Body of pancreas (tissue), 4 donors: ENCODE data around the gene OR10D3. TPM values are rescaled to one million over a fixed set of nuclear protein-coding genes. Genes with fewer than 3 reads are reported as not detected.
"Not testable (repeated sequence)": the region's sequence is repeated elsewhere in the genome, so short reads cannot be mapped to it uniquely, and the experiment has no call there.

Experiments used
- ATAC-seq: fragments of 150-250 bp; one replicate; pipeline ENCODE4 v1.9.1; 2016
- DNase-seq, 4 donors: peaks; one replicate each; pipeline ENCODE4 v3.0.0-alpha.2; 2019
- H3K27ac ChIP-seq, 4 donors: fragments of 200-600 bp; sonication (generic); 1 replicate in 3 of 4; 2 replicates in 1 of 4; pipeline versions ENCODE4 v1.5.1 to v1.6.1; 2016 to 2019; ENCODE audit warnings: mild to moderate bottlenecking in 1 of 4, mixed read lengths in 1 of 4, moderate library complexity in 1 of 4
- H3K27me3 ChIP-seq, 2 donors: fragments of 200-600 bp; sonication (generic); one replicate each; pipeline ENCODE4 v1.6.0; 2016; ENCODE audit warnings: mild to moderate bottlenecking in 1 of 2
- H3K36me3 ChIP-seq, 2 donors: fragments of 200-600 bp; sonication (generic); replicated peaks in 1 of 2; 2 replicates each; pipeline ENCODE4 v1.5.1; 2016; ENCODE audit warnings: low read depth in 2 of 2; ENCODE audit not compliant: insufficient read depth in 1 of 2
- H3K4me1 ChIP-seq: fragments of 200-600 bp; sonication (generic); one replicate; pipeline ENCODE4 v1.6.0; 2016
- H3K4me3 ChIP-seq, 2 donors: fragments of 200-600 bp; sonication (generic); 1 replicate in 1 of 2; 2 replicates in 1 of 2; pipeline ENCODE4 v1.5.1; 2016 to 2019
- H3K9me3 ChIP-seq, 3 donors: fragments of 200-600 bp; sonication (generic); 1 replicate in 2 of 3; 2 replicates in 1 of 3; pipeline ENCODE4 v1.5.1; 2016
- POLR2A ChIP-seq, 3 donors: fragments of 450-650 bp; IDR thresholded peaks; one replicate each; pipeline ENCODE4 v1.6.1; 2016; ENCODE audit warnings: antibody characterized with exemption in 3 of 3, mild to moderate bottlenecking in 2 of 3
- WGBS, 2 donors: methylation state at CpG; one replicate each; pipeline ENCODE4 v1.1.5; 2017; 5-methylcytosine and 5-hydroxymethylcytosine counted together
- intact Hi-C: fragments of 100-400 bp; cut with DNase I; formaldehyde crosslinking; loops from one replicate; pipeline ENCODE4 v1.15.1; 2023
- total RNA-seq, 2 donors: library from RNA; depleted of rRNA; stranded (reverse); fragments of >200 nt; gene quantifications; one replicate each; pipeline ENCODE4 v1.1.0, GENCODE V29; 2016
- TF ChIP-seq, protein P1 (sequence below), 7 experiments: fragments of 450-650 bp in 4 of 7; fragments of 200-600 bp in 3 of 7; sonication (generic) in 3 of 7; IDR thresholded peaks; one replicate each; pipeline ENCODE4 v1.5.1; 2016 to 2019; ENCODE audit warnings: antibody characterized with exemption in 7 of 7

OR10D3 gene
- total RNA-seq, 2 donors from 2014 or later, result not detected

DNA sequence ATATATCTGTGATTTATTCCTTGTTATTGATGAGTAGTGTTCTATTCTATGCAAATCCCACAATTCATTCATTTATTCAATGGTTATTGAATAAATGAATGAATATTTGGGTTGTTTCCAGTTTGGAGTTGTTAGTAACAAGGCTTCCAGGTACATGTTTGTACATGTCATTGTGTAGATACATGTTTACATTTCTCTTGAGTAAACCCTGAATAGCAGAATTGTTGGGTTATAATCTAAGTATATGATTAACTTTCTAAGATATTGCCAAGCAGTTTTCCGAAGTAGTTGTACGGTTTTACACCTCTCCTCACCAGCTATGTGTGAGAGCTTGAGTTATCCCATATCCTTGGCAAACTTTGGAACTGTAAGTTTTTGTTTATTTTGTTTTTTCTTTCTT, 39.3 kb downstream of the OR10D3 start:
- Histone ChIP-seq H3K27me3 (no peaks in the 10 kb centered on the region), H3K4me1 (peaks cover 7% of the 10 kb centered on the region), H3K4me3 (no peak overlapping the region), H3K27ac (no peak overlapping the region), H3K36me3 (no peaks in the 10 kb centered on the region), H3K9me3 (no peaks in the 10 kb centered on the region)
- DNase-seq (no peak), ATAC-seq (peak; percentile 50)
- TF ChIP-seq, protein P1, sequence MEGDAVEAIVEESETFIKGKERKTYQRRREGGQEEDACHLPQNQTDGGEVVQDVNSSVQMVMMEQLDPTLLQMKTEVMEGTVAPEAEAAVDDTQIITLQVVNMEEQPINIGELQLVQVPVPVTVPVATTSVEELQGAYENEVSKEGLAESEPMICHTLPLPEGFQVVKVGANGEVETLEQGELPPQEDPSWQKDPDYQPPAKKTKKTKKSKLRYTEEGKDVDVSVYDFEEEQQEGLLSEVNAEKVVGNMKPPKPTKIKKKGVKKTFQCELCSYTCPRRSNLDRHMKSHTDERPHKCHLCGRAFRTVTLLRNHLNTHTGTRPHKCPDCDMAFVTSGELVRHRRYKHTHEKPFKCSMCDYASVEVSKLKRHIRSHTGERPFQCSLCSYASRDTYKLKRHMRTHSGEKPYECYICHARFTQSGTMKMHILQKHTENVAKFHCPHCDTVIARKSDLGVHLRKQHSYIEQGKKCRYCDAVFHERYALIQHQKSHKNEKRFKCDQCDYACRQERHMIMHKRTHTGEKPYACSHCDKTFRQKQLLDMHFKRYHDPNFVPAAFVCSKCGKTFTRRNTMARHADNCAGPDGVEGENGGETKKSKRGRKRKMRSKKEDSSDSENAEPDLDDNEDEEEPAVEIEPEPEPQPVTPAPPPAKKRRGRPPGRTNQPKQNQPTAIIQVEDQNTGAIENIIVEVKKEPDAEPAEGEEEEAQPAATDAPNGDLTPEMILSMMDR (IDR thresholded peaks at IDR 0.05), result no peak
- no peak for TF ChIP-seq POLR2A (IDR thresholded peaks at IDR 0.05)
- 6 to 28% methylated on average over 2 of the region's 2 CpGs for WGBS, 2 donors
- intact Hi-C loops, result no loop called here

DNA sequence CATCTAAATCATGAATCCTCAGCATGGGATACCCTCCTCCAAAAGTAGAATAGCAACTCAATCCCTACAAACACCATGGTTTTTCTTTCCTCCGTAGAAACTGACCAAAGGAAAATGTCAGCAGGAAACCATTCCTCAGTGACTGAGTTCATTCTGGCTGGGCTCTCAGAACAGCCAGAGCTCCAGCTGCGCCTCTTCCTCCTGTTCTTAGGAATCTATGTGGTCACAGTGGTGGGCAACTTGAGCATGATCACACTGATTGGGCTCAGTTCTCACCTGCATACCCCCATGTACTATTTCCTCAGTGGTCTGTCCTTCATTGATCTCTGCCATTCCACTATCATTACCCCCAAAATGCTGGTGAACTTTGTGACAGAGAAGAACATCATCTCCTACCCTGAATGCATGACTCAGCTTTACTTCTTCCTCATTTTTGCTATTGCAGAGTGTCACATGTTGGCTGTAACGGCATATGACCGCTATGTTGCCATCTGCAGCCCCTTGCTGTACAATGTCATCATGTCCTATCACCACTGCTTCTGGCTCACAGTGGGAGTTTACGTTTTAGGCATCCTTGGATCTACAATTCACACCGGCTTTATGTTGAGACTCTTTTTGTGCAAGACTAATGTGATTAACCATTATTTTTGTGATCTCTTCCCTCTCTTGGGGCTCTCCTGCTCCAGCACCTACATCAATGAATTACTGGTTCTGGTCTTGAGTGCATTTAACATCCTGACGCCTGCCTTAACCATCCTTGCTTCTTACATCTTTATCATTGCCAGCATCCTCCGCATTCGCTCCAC, 41.7 kb downstream of the OR10D3 start:
- H3K4me1 ChIP-seq, H3K9me3 ChIP-seq, intact Hi-C loops, ATAC-seq, H3K27ac ChIP-seq, H3K27me3 ChIP-seq, H3K4me3 ChIP-seq, H3K36me3 ChIP-seq: not testable (repeated sequence)
- WGBS, 2 donors, result 66 to 74% methylated on average over 9 of the region's 9 CpGs
- DNase-seq, result peak in 1 of 4 donors; percentile 26

DNA sequence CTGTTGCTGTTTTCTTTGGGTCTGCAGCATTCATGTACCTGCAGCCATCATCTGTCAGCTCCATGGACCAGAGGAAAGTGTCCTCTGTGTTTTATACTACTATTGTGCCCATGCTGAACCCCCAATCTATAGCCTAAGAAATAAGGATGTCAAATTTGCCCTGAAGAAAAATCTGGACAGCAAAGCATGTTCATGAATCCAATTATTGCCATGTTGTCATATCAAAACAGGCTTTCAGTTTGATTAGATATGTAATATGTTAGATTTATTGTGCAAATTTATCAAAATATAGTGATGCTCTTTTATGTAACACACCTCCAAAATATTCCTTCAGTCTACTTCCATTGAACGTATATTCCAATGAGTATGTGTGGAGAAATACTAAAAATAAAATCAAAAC, 42.3 kb downstream of the OR10D3 start:
- no peak overlapping the region for H3K27ac ChIP-seq
- TF ChIP-seq POLR2A (IDR thresholded peaks at IDR 0.05), result no peak
- TF ChIP-seq, protein P1 (IDR thresholded peaks at IDR 0.05), result no peak
- no peaks in the 10 kb centered on the region for H3K36me3 ChIP-seq
- ATAC-seq (no peak), DNase-seq (no peak)
- H3K4me1 ChIP-seq, result peaks cover 7% of the 10 kb centered on the region
- intact Hi-C loops, result no loop called here
- H3K27me3 ChIP-seq, result no peaks in the 10 kb centered on the region
- 73 to 91% methylated on average over 1 of the region's 1 CpG for WGBS, 2 donors
- no peaks in the 10 kb centered on the region for H3K9me3 ChIP-seq
- H3K4me3 ChIP-seq, result no peak overlapping the region

DNA sequence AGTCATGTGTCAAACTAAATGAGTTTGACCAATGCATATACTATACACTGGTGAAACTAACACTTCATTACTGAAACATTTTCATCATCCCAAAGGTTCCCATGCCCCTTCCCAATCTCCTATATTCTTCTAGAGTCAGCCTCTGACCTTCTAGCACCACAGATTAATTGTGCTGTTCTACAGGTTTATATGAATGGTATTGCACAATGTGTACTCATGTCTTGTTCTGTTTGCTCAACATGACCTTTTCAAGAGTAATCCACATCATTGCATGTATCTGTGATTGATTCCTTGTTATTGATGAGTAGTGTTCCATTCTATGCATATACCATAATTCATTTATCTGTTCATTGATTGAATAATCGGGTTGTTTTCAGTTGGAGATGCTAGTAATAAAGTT, 50.2 kb downstream of the OR10D3 start:
- Histone ChIP-seq H3K4me3 (no peak overlapping the region), H3K27ac (no peak overlapping the region), H3K27me3 (no peaks in the 10 kb centered on the region), H3K4me1 (no peaks in the 10 kb centered on the region), H3K36me3 (no peaks in the 10 kb centered on the region), H3K9me3 (no peaks in the 10 kb centered on the region)
- TF ChIP-seq POLR2A (IDR thresholded peaks at IDR 0.05), result no peak
- TF ChIP-seq, protein P1 (IDR thresholded peaks at IDR 0.05), result no peak
- DNase-seq (no peak), ATAC-seq (no peak)
- WGBS, 2 donors, result 8 to 16% methylated on average over 1 of the region's 1 CpG
- intact Hi-C loops, result no loop called here

Other genes with a start within 250 kb of the OR10D3 start
- gene OR4D5, start 243.7 kb upstream of the OR10D3 start, total RNA-seq, result 1 to 10 TPM in 1 of 2 donors, under 1 TPM in 1; 0.78 to 6.6 TPM
- gene OR6T1, start 239.5 kb upstream of the OR10D3 start, total RNA-seq, result not detected
- gene OR10S1, start 205.6 kb upstream of the OR10D3 start, total RNA-seq, result not detected
- not detected for gene OR10G6, start 188.2 kb upstream of the OR10D3 start, total RNA-seq
- 1 to 10 TPM in 1 of 2 donors, under 1 TPM in 1; 0.52 to 5.3 TPM for gene OR10G4, start 170.3 kb upstream of the OR10D3 start, total RNA-seq
- gene OR10G9, start 160.3 kb upstream of the OR10D3 start, total RNA-seq, result not detected
- gene OR10G8, start 156.5 kb upstream of the OR10D3 start, total RNA-seq, result not detected
- not detected for gene OR10G7, start 142.0 kb upstream of the OR10D3 start, total RNA-seq
- gene VWA5A, start 67.9 kb upstream of the OR10D3 start, total RNA-seq, result 10 to 100 TPM; 18.9 to 37.2 TPM
- not detected for gene OR8G1, start 57.8 kb downstream of the OR10D3 start, total RNA-seq
- not detected for gene OR8G5, start 73.0 kb downstream of the OR10D3 start, total RNA-seq
- gene OR8D1, start 130.6 kb downstream of the OR10D3 start, total RNA-seq, result not detected
- not detected for gene OR8D2, start 136.9 kb downstream of the OR10D3 start, total RNA-seq
- not detected for gene OR8B2, start 201.2 kb downstream of the OR10D3 start, total RNA-seq
- gene OR8B3, start 215.7 kb downstream of the OR10D3 start, total RNA-seq, result not detected
- not detected for gene OR8B4, start 241.5 kb downstream of the OR10D3 start, total RNA-seq